GM20431 (cell line): ENCODE data around the gene RAPSN.

Experiments used
- in situ Hi-C: fragments of 300-500 bp; cut with MseI, MboI; formaldehyde crosslinking; loops from one replicate; pipeline ENCODE4 v1.15.0; 2020; ENCODE audit warnings: low sequenced_read_pairs; ENCODE audit not compliant: unreplicated experiment

The RAPSN gene

GRCh38 chr11:47448566-47449427, at the start of gene RAPSN:
TSS of gene RAPSN (minus strand) at chr11:47449136. CDS start at chr11:47448964, 172 bp downstream.
- in situ Hi-C loops, result no loop called here

- in situ Hi-C loops, result no loop called here
Measured at GRCh38 chr11:47498149-47498548, 49.2 kb upstream of the RAPSN start.

- in situ Hi-C loops, result no loop called here
Measured at GRCh38 chr11:47496808-47497207, 47.9 kb upstream of the RAPSN start.

- in situ Hi-C loops, result no loop called here
Measured at GRCh38 chr11:47495856-47496217, 46.9 kb upstream of the RAPSN start.

- in situ Hi-C loops, result no loop called here
Measured at GRCh38 chr11:47495011-47495855, 46.3 kb upstream of the RAPSN start.

GRCh38 chr11:47489395-47489755, 40.4 kb upstream of the RAPSN start:
- in situ Hi-C loops, result no loop called here

- in situ Hi-C loops, result no loop called here
Measured at GRCh38 chr11:47488674-47489394, 39.9 kb upstream of the RAPSN start.

- in situ Hi-C loops, result no loop called here
Measured at GRCh38 chr11:47488111-47488510, 39.2 kb upstream of the RAPSN start.

GRCh38 chr11:47487421-47487820, 38.5 kb upstream of the RAPSN start:
- in situ Hi-C loops, result no loop called here

- in situ Hi-C loops, result no loop called here
Measured at GRCh38 chr11:47485107-47485506, 36.2 kb upstream of the RAPSN start.

- in situ Hi-C loops, result no loop called here
Measured at GRCh38 chr11:47483457-47483856, 34.5 kb upstream of the RAPSN start.

GRCh38 chr11:47480762-47481161, 31.8 kb upstream of the RAPSN start:
- in situ Hi-C loops, result no loop called here

GRCh38 chr11:47478651-47479329, 29.9 kb upstream of the RAPSN start:
- in situ Hi-C loops, result no loop called here

GRCh38 chr11:47477753-47478152, 28.8 kb upstream of the RAPSN start:
- in situ Hi-C loops, result no loop called here

- in situ Hi-C loops, result no loop called here
Measured at GRCh38 chr11:47477323-47477722, 28.4 kb upstream of the RAPSN start.

GRCh38 chr11:47470671-47471070, 21.7 kb upstream of the RAPSN start:
- in situ Hi-C loops, result no loop called here

- in situ Hi-C loops, result no loop called here
Measured at GRCh38 chr11:47469361-47470179, 20.6 kb upstream of the RAPSN start.

- in situ Hi-C loops, result no loop called here
Measured at GRCh38 chr11:47468598-47469214, 19.8 kb upstream of the RAPSN start.

- in situ Hi-C loops, result no loop called here
Measured at GRCh38 chr11:47467357-47467756, 18.4 kb upstream of the RAPSN start.
